Stimulated activated CD4-positive, alpha-beta T cell treated with anti-CD3 and anti-CD28 coated beads, Interleukin-4, amount 100 ng/mL, for 48 hours (primary cell): ENCODE measurements around the gene FOCAD.

Experiments used
- DNase-seq, 2 donors: peaks; one replicate each; pipeline ENCODE4 v3.0.0-alpha.2; 2020; ENCODE audit warnings: low read depth in 2 of 2

Gene FOCAD

GRCh38 chr9:20804489-20805250 lies 120.6 kb downstream of the FOCAD start:
- DNase-seq: no peak

DNA sequence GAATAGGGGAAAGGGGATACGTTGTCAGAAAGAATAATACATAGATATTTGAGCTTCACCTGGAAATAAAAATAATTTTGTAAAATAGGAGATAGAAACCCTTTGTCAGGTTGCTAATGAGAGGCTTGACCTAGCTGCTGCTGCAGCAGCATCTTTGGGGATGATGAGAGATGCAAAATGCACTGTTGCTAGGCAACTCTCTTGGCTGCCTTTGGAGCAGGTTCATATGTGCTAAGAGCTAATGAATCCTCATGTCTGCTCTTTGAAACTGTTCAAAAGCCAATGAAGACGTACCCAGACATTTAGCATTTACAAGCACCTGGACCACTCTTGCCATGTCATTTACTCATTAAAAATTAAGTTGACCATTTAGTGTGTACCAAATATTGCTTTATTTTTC lies 121.7 kb downstream of the FOCAD start:
- DNase-seq: no peak

DNA sequence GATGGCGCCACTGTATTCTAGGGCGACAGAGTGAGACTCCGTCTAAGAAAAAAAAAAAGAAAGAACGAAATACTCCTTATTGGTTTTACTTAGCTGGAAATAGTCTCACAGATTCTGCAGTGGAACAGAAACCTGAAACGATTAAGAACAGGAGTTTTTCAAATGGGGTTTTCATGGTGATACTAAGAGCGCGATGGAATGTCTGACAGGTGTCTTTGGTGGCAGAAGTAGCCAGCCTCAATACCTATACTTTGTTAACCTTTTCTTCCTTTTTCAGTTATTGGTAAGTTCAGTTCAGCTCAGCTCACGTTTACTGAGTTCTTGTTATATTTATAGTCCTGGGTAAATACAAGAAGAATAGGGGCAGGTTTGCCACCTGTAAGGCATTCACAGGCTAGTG lies 123.9 kb downstream of the FOCAD start:
- DNase-seq: no peak

GRCh38 chr9:20811872-20812271 lies 127.8 kb downstream of the FOCAD start:
- DNase-seq: no peak

GRCh38 chr9:20815923-20816703 lies 132.1 kb downstream of the FOCAD start:
- DNase-seq: no peak

GRCh38 chr9:20823051-20823450 lies 139.0 kb downstream of the FOCAD start:
- DNase-seq: no peak

GRCh38 chr9:20831028-20831427 lies 147.0 kb downstream of the FOCAD start:
- DNase-seq: no peak

- DNase-seq: no peak
Observed at GRCh38 chr9:20832775-20833174, 148.7 kb downstream of the FOCAD start.

- no peak for DNase-seq
Observed at GRCh38 chr9:20835377-20836286, 151.6 kb downstream of the FOCAD start.

DNA sequence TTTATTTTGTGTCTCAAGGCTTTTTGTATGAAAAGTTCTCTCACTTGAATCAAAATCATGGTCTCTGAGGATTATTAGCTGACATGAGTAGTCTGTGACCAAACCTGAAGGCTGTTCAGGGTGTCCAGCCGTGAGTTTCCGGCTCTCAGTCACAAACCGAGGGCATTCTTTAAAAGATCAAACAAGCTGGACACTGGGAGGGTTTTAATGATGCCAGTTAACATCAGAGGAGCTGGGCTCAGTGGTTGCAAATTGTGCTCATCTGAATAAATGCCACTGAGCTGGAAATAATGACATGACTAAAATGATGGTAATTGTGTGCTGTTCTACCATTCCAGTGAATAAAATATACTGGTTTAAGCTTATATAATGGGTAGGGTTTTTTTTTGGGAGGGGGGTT lies 153.1 kb downstream of the FOCAD start:
- no peak for DNase-seq

DNA sequence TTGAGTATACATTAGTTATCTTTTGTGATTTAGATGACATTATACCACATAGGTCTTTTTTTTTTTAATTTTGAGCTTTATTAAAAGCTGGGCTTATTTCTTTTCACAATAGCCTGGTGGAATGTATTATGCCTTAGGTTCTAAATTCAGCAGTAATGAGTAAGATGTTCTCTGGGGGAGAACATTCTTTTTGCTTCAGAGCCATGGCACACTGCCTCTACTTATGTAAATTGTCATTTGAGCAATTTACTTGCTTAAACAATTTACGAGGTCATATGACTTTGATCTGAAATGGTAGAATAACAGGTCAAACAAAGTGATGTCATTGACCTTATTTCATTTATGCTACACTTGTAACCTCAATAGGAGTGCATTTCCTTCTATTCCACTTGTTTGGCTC lies 154.2 kb downstream of the FOCAD start:
- no peak for DNase-seq

GRCh38 chr9:20844916-20845315 lies 160.9 kb downstream of the FOCAD start:
- DNase-seq: no peak

- DNase-seq: no peak
Observed at GRCh38 chr9:20848490-20848889, 164.4 kb downstream of the FOCAD start.

DNA sequence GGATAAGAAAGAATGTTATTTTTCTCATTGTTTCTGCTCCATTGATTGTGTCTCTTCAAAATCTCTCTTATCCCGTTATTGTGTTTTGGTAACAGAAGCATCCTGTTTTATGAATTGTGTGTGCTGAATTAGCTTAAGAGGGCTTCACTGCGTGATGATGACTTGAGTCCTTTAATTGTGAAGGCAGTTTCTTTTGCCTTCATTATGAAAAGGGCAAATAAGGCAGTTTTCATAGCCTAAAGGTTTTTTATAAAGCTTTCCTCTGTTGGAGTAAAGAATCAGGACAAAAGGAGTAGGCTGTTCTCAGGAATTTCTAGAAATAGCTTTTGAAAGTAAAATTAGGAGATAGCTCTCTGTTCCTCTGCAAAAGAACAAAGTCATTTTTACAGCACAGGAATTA lies 169.8 kb downstream of the FOCAD start:
- no peak for DNase-seq

- DNase-seq: no peak
Observed at GRCh38 chr9:20854444-20854843, 170.4 kb downstream of the FOCAD start.

GRCh38 chr9:20863945-20864344 lies 179.9 kb downstream of the FOCAD start:
- DNase-seq: no peak

GRCh38 chr9:20865347-20865746 lies 181.3 kb downstream of the FOCAD start:
- no peak for DNase-seq

GRCh38 chr9:20870115-20870514 lies 186.1 kb downstream of the FOCAD start:
- no peak for DNase-seq

GRCh38 chr9:20872340-20872977 lies 188.4 kb downstream of the FOCAD start:
- no peak for DNase-seq

DNA sequence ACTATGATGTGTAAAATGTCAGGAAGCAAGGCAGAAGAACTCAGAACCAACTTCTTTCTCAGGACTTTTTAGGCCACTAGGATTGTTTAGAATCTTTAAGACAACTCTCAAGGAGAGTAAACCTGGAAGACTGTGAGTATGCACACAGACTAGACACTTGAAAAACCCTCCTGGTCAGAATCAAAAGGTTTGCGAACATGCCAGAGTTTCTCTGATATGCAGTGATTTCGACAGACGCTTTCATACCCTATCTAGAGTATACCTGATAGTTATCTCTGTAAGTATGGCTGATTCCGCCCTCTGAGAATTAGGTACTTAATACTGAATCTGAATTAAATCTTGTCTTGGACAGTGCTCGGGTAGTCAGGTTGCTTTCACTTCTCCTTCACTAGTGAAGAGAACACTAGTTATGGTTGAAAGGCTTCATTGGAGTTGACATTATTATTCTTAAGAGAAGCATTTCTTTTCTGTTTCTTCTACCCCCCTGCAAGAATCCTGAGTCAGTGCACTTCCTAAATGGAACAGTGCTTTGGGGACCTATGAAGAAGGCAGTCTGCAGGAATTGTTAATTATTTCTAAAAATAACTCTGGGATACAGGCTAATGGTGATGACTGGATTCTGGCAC lies 189.3 kb downstream of the FOCAD start:
- no peak for DNase-seq

DNA sequence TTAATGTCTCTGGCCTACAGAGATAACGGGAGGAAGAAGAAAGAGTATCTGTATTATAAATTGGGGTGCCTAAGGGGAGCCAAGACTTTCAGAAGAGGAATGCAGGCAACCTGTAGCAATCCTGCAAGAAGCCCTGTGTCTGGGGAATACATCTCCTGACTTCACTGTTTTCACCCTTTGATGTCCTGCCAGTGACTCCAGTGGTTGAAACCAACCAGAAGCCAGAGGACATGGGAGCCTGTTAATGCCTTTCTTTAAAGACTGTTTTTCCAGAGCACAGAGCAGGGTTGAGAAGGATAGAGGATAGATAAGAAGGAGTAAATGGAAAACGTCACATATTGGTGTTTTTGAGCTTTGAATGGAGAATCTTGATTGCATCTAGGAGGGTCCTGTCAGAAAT lies 196.2 kb downstream of the FOCAD start:
- DNase-seq: no peak
